ENCODE data around the gene SHF. TPM values are rescaled to one million over a fixed set of nuclear protein-coding genes. Genes with fewer than 3 reads are reported as not detected.

The SHF gene
- total and polyA plus RNA-seq, 2 of the 8 experiments (the other 6 are each of a cell fraction or from before 2014, with no cell fraction given): 13.1 to 26.7 TPM

DNA sequence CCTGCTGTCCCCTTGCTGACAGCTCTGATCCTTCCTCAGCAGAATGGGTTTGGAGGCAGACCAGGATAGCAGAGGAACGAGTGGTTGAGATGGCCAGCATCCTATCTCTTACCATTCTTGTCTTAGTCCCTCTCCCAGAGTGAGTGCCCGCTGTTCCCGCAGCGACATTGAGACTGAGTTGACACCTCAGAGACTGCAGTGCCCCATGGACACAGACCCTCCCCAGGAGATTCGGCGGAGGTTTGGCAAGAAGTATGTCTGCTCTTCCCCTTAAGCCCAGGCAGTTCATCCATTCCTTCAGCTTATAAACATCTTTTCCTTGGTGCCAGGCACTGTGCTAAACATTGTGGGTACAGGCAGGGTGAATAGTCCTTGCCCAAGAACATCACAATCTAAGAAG is 36.8 kb downstream of the SHF start:
- Histone ChIP-seq H3K4me1 (replicated peaks in 1 of 4; ENCODE audit: control insufficient read depth in 3 of 4, insufficient read depth in 4 of 4, low read length in 3 of 4) (no peaks in the 10 kb centered on the region; a peak in 1 of 7 replicates), H2BK12ac (ENCODE audit: low read depth, low read length) (no peak overlapping the region), H3K23ac (ENCODE audit: insufficient read length) (no peak overlapping the region), H2BK15ac (ENCODE audit: low read length) (no peak overlapping the region), H2BK5ac (ENCODE audit: low read depth, low read length) (no peak overlapping the region), H2AFZ (ENCODE audit: low read length) (no peak overlapping the region), H4K91ac (replicated peaks; ENCODE audit: insufficient read length, low read length) (no peak overlapping the region), H3K27ac (ENCODE audit: low read depth, low read length) (no peak overlapping the region), H3K9me3 (ENCODE audit: insufficient read depth in 2 of 2, low read depth in 1 of 2, low read length in 1 of 2) (no peaks in the 10 kb centered on the region), H3K23me2 (ENCODE audit: low read depth, low read length) (no peaks in the 10 kb centered on the region), H3K27me3 (replicated peaks in 1 of 4; ENCODE audit: control insufficient read depth in 3 of 4, extremely low read depth in 1 of 4, insufficient read depth in 3 of 4, low read length in 3 of 4) (peaks cover 0 to 2% (median 0%) of the 10 kb centered on the region in 4 experiments; a peak in 1 of 7 replicates), H3K79me2 (ENCODE audit: control insufficient read depth in 1 of 2, insufficient read depth in 2 of 2, low read length in 2 of 2) (no peaks in the 10 kb centered on the region), H3K4me2 (ENCODE audit: insufficient read depth in 1 of 2, low read depth in 2 of 2, low read length in 2 of 2) (no peak overlapping the region), H3K4ac (replicated peaks; ENCODE audit: insufficient read length, low read depth, low read length) (no peak overlapping the region), H3K79me1 (ENCODE audit: low read depth, low read length) (no peaks in the 10 kb centered on the region), H2BK120ac (replicated peaks; ENCODE audit: low read depth, low read length) (no peak overlapping the region), H4K8ac (ENCODE audit: extremely low read depth, insufficient read depth, low read length) (no peak overlapping the region), H2AK5ac (ENCODE audit: low read depth, low read length) (no peak overlapping the region), H3K18ac (ENCODE audit: extremely low read depth, low read length) (no peak overlapping the region), H3K56ac (replicated peaks; ENCODE audit: insufficient read length, low read depth, low read length) (no peak overlapping the region), H2BK20ac (ENCODE audit: low read length) (no peak overlapping the region), H3K9ac (replicated peaks in 1 of 4; ENCODE audit: extremely low read depth in 1 of 4, low read depth in 3 of 4, low read length in 3 of 4) (no peak overlapping the region), H3K4me3 (ENCODE audit: extremely low read depth in 1 of 4, insufficient read depth in 2 of 4, low read depth in 3 of 4, low read length in 4 of 4) (no peak overlapping the region), H3K14ac (ENCODE audit: insufficient read length) (no peak overlapping the region), H4K5ac (ENCODE audit: insufficient read length, low read depth, low read length) (no peak overlapping the region), H4K20me1 (replicated peaks in 1 of 2; ENCODE audit: control insufficient read depth in 1 of 2, insufficient read depth in 2 of 2, low read length in 2 of 2) (no peaks in the 10 kb centered on the region), H3K36me3 (ENCODE audit: control insufficient read depth in 2 of 4, insufficient read depth in 4 of 4, low read length in 3 of 4) (no peaks in the 10 kb centered on the region)
- DNase-seq (ENCODE audit: low read depth in 1 of 2, low spot score in 2 of 2) (no peak), FAIRE-seq (no peak)
- CTCF ChIA-PET (ENCODE audit: partially characterized antibody): interaction anchor here (1.0 to 3.4 kb wide), 3 partner anchors 11 to 55 kb away, joined by 3 to 27 read pairs (median 4); no protein-coding TSS in a partner anchor
- POLR2A ChIA-PET (ENCODE audit: partially characterized antibody): interaction anchor here (0.5 to 1.6 kb wide), 4 partner anchors 9 to 35 kb away, joined by 3 to 6 read pairs (median 4); no protein-coding TSS in a partner anchor
- 85% methylated on average over 6 of the region's 6 CpGs; no CpG with 5 or more reads in 1 of the 2 experiments for WGBS, 2 experiments (ENCODE audit: extremely low coverage in 1 of 2, insufficient coverage in 1 of 2, insufficient read length in 1 of 2, insufficient replicate concordance in 2 of 2, low coverage in 1 of 2, low lambda C conversion rate in 2 of 2, missing lambda C conversion rate in 1 of 2)
- TF ChIP-seq POLR2AphosphoS5 (IDR thresholded peaks at IDR 0.05; ENCODE audit: low read depth, low read length) (no peak), SAP30 (IDR thresholded peaks at IDR 0.05; ENCODE audit: insufficient read depth, insufficient replicate concordance, low read length) (no peak), BACH1 (IDR thresholded peaks at IDR 0.05; ENCODE audit: low read length) (no peak), FOSL1 (IDR thresholded peaks at IDR 0.05; ENCODE audit: insufficient read depth, low read depth, low read length) (no peak), ZNF274 (IDR thresholded peaks at IDR 0.05; ENCODE audit: borderline replicate concordance, extremely low read depth, low read length) (no peak), SP1 (IDR thresholded peaks at IDR 0.05; ENCODE audit: low read depth, low read length) (no peak), SP2 (IDR thresholded peaks at IDR 0.05; ENCODE audit: low read length) (no peak), KDM1A (IDR thresholded peaks at IDR 0.05; ENCODE audit: borderline replicate concordance, low read length) (no peak), TAF7 (optimal IDR thresholded peaks at IDR 0.05; ENCODE audit: borderline replicate concordance, low read depth, low read length) (no peak), CBX8 (IDR thresholded peaks at IDR 0.05; ENCODE audit: borderline replicate concordance, low read depth, low read length) (no peak), GTF2F1 (IDR thresholded peaks at IDR 0.05; ENCODE audit: borderline replicate concordance, low read depth, low read length) (no peak), SIX5 (IDR thresholded peaks at IDR 0.05; ENCODE audit: low read depth, low read length) (no peak), CTBP2 (IDR thresholded peaks at IDR 0.05; ENCODE audit: borderline replicate concordance, insufficient read depth, insufficient read length, low read length) (no peak), RBBP5 (IDR thresholded peaks at IDR 0.05; ENCODE audit: borderline replicate concordance, low read depth, low read length) (no peak)
